Liver (tissue), 9 donors: ENCODE results near the gene ENTPD6. TPM values are rescaled to one million over a fixed set of nuclear protein-coding genes. Genes with fewer than 3 reads are reported as not detected.

Experiments
- DNase-seq: peaks from one replicate; pipeline ENCODE4 v3.0.0-alpha.2; 2017; ENCODE audit warnings: low spot score
- H3K27ac ChIP-seq, 2 donors: one replicate each; pipeline ENCODE4 v1.7.0; 2013; ENCODE audit warnings: inconsistent platforms in 2 of 2, low read length in 2 of 2, control low read depth in 1 of 2, low read depth in 1 of 2, mild to moderate bottlenecking in 1 of 2
- H3K27me3 ChIP-seq, 4 donors: one replicate each; pipeline versions ENCODE4 v1.6.1 to v1.7.0; 2013; ENCODE audit warnings: low read length in 3 of 4, inconsistent platforms in 1 of 4, mild to moderate bottlenecking in 1 of 4, moderate library complexity in 1 of 4; ENCODE audit not compliant: control insufficient read depth in 4 of 4, insufficient read depth in 4 of 4
- H3K36me3 ChIP-seq, 4 donors: one replicate each; pipeline versions ENCODE4 v1.6.1 to v1.7.0; 2013; ENCODE audit warnings: low read length in 3 of 4, mild to moderate bottlenecking in 3 of 4, low read depth in 1 of 4, moderate library complexity in 1 of 4; ENCODE audit not compliant: control insufficient read depth in 4 of 4, insufficient read depth in 3 of 4
- H3K4me1 ChIP-seq, 4 donors: one replicate each; pipeline versions ENCODE4 v1.6.1 to v1.7.0; 2013; ENCODE audit warnings: low read length in 3 of 4, mild to moderate bottlenecking in 3 of 4, moderate library complexity in 1 of 4; ENCODE audit not compliant: control insufficient read depth in 4 of 4, insufficient read depth in 4 of 4
- H3K4me3 ChIP-seq, 3 donors: one replicate each; pipeline versions ENCODE4 v1.6.1 to v1.7.0; 2013; ENCODE audit warnings: low read length in 3 of 3, control low read depth in 1 of 3, low read depth in 1 of 3, mild to moderate bottlenecking in 1 of 3
- H3K9ac ChIP-seq, 2 donors: one replicate each; pipeline ENCODE4 v1.7.0; 2013; ENCODE audit warnings: low read length in 2 of 2, mild to moderate bottlenecking in 2 of 2, moderate library complexity in 2 of 2, control low read depth in 1 of 2, low read depth in 1 of 2
- H3K9me3 ChIP-seq, 4 donors: one replicate each; pipeline versions ENCODE4 v1.6.1 to v1.7.0; 2013; ENCODE audit warnings: low read length in 3 of 4; ENCODE audit not compliant: control insufficient read depth in 4 of 4
- ATF3 ChIP-seq: IDR thresholded peaks from 2 replicates; pipeline ENCODE4 v1.6.1; 2016; ENCODE audit warnings: antibody characterized with exemption
- CTCF ChIP-seq: fragments of 150-350 bp; IDR thresholded peaks from 2 replicates; pipeline ENCODE4 v1.5.1; 2017; ENCODE audit warnings: improper control_type of control experiment, low read depth, low read length; ENCODE audit not compliant: missing input control
- EGR1 ChIP-seq, 2 donors: IDR thresholded peaks; 2 replicates each; pipeline ENCODE4 v1.6.1; 2016 to 2018; ENCODE audit warnings: antibody characterized with exemption in 2 of 2, low read depth in 2 of 2
- FOXA1 ChIP-seq: IDR thresholded peaks from 2 replicates; pipeline ENCODE4 v1.6.1; 2016; ENCODE audit warnings: antibody characterized with exemption
- FOXA2 ChIP-seq: IDR thresholded peaks from 2 replicates; pipeline ENCODE4 v1.6.1; 2016; ENCODE audit warnings: antibody characterized with exemption
- GABPA ChIP-seq, 2 donors: IDR thresholded peaks in 1 of 2; conservative IDR thresholded peaks in 1 of 2; 2 replicates each; pipeline ENCODE4 v1.6.1; 2016; ENCODE audit warnings: antibody characterized with exemption in 2 of 2, mild to moderate bottlenecking in 1 of 2, moderate library complexity in 1 of 2
- HNF4A ChIP-seq, 2 donors: conservative IDR thresholded peaks; 2 replicates each; pipeline ENCODE4 v1.6.1; 2016; ENCODE audit warnings: antibody characterized with exemption in 2 of 2, mild to moderate bottlenecking in 2 of 2
- HNF4G ChIP-seq: IDR thresholded peaks from 2 replicates; pipeline ENCODE4 v1.6.1; 2016; ENCODE audit warnings: antibody characterized with exemption
- JUND ChIP-seq, 2 donors: IDR thresholded peaks; 2 replicates each; pipeline ENCODE4 v1.6.1; 2016; ENCODE audit warnings: antibody characterized with exemption in 2 of 2
- NR2F2 ChIP-seq: IDR thresholded peaks from 2 replicates; pipeline ENCODE4 v1.6.1; 2016; ENCODE audit warnings: antibody characterized with exemption
- RAD21 ChIP-seq, 2 donors: IDR thresholded peaks; 2 replicates each; pipeline ENCODE4 v1.6.1; 2016; ENCODE audit warnings: antibody characterized with exemption in 2 of 2, mild to moderate bottlenecking in 2 of 2
- REST ChIP-seq: IDR thresholded peaks from 2 replicates; pipeline ENCODE4 v1.6.1; 2016; ENCODE audit warnings: antibody characterized with exemption, mild to moderate bottlenecking
- RXRA ChIP-seq, 2 donors: IDR thresholded peaks; 2 replicates each; pipeline ENCODE4 v1.6.1; 2017 to 2018; ENCODE audit warnings: antibody characterized with exemption in 2 of 2, mild to moderate bottlenecking in 1 of 2
- SP1 ChIP-seq: IDR thresholded peaks from 2 replicates; pipeline ENCODE4 v1.6.1; 2018; ENCODE audit warnings: antibody characterized with exemption, mild to moderate bottlenecking
- TAF1 ChIP-seq: conservative IDR thresholded peaks from 2 replicates; pipeline ENCODE4 v1.6.1; 2016; ENCODE audit warnings: antibody characterized with exemption, mild to moderate bottlenecking
- YY1 ChIP-seq: IDR thresholded peaks from 2 replicates; pipeline ENCODE4 v1.6.1; 2016; ENCODE audit warnings: antibody characterized with exemption, mild to moderate bottlenecking
- WGBS: extraction: QIAGEN DNeasy Blood & Tissue Kit; methylation state at CpG from one replicate; pipeline ENCODE4 v1.1.7; 2013; 5-methylcytosine and 5-hydroxymethylcytosine counted together
- polyA plus RNA-seq, 2 donors: library from polyadenylated mRNA; stranded (reverse) in 1 of 2; unstranded in 1 of 2; fragments of 200-250 nt in 1 of 2; fragments of >200 nt in 1 of 2; fragmentation: Nextera tagmentation in 1 of 2; extraction: Ambion mirVana in 1 of 2; gene quantifications; one replicate each; pipeline versions ENCODE4 v1.2.1 to v1.2.3, GENCODE V29; 2013 to 2015
- total RNA-seq, 2 donors: library from RNA; depleted of rRNA; stranded (reverse); fragments of >200 nt; gene quantifications; one replicate each; pipeline ENCODE4 v1.2.3, GENCODE V29; 2014
- TF ChIP-seq, protein P1 (sequence below): IDR thresholded peaks from 2 replicates; pipeline ENCODE4 v1.6.1; 2016; ENCODE audit warnings: antibody characterized with exemption
- TF ChIP-seq, protein P2 (sequence below): IDR thresholded peaks from 2 replicates; pipeline ENCODE4 v1.6.1; 2016; ENCODE audit warnings: antibody characterized with exemption
- donor health status: healthy.
- donor health status: healthy.
- donor health status: healthy.
- donor health status: healthy.
- donor health status: healthy.

Gene ENTPD6
- total and polyA plus RNA-seq, 4 donors: 14.9 to 29.9 (median 24.4) TPM

DNA sequence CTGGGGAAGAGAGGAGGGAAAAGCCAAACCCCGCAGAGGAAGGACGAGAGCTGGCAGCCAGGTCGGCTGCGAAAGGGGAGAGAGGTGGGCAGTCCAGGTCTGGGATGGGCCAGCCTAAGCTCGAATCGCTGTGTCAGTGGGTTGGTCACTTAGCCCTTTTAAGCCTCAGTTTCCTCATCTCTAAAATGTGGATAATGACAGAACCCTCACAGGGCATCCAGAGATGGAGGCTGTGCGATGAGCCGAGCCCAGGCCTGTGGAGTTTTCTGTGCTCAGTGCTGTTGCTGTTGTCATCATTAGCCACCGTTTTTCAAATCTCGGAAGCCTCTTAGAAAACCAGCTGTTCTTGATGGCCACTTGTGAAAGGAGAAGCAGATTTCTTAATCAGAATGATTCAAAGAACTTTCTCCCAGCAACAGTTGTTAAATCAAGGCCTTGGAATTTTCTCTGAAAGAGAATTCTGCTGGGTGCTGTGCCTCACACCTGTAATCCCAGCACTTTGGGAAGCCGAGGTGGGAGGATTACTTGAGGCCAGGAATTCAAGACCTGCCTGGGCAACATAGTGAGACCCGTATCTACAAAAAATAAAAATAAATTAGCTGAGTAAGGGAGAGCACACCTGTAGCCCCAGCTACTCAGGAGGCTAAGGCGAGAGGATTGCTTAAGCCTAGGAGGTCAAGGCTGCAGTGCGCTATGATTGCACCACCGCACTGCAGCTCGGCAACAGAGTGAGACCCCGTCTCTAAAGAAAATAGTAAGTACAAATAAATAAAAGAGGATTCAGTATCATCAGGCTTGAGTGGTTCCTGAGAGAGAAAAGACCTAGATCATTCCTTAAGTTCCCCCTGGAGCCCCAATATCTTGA lies 46.3 kb upstream of the ENTPD6 start:
- H3K27ac ChIP-seq: no peak overlapping the region
- 71% methylated on average over 17 of the region's 17 CpGs for WGBS
- H3K9ac ChIP-seq: no peak overlapping the region
- no peak for DNase-seq
- no peaks in the 10 kb centered on the region for H3K9me3 ChIP-seq
- TF ChIP-seq, protein P1, sequence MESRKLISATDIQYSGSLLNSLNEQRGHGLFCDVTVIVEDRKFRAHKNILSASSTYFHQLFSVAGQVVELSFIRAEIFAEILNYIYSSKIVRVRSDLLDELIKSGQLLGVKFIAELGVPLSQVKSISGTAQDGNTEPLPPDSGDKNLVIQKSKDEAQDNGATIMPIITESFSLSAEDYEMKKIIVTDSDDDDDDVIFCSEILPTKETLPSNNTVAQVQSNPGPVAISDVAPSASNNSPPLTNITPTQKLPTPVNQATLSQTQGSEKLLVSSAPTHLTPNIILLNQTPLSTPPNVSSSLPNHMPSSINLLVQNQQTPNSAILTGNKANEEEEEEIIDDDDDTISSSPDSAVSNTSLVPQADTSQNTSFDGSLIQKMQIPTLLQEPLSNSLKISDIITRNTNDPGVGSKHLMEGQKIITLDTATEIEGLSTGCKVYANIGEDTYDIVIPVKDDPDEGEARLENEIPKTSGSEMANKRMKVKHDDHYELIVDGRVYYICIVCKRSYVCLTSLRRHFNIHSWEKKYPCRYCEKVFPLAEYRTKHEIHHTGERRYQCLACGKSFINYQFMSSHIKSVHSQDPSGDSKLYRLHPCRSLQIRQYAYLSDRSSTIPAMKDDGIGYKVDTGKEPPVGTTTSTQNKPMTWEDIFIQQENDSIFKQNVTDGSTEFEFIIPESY: no peak
- TF ChIP-seq RXRA (IDR thresholded peaks at IDR 0.05) (no peak), JUND (IDR thresholded peaks at IDR 0.05) (no peak), EGR1 (IDR thresholded peaks at IDR 0.05; ENCODE audit: low read depth in 2 of 2) (no peak), REST (no peak), FOXA2 (no peak), HNF4A (conservative IDR thresholded peaks at IDR 0.05) (no peak), NR2F2 (no peak), RAD21 (IDR thresholded peaks at IDR 0.05) (no peak), ATF3 (no peak), YY1 (no peak), GABPA (IDR thresholded peaks at IDR 0.05 in 1 of 2, conservative IDR thresholded peaks at IDR 0.05 in 1 of 2) (no peak), FOXA1 (no peak), SP1 (no peak), HNF4G (no peak), TAF1 (no peak), CTCF (no peak)
- TF ChIP-seq, protein P2, sequence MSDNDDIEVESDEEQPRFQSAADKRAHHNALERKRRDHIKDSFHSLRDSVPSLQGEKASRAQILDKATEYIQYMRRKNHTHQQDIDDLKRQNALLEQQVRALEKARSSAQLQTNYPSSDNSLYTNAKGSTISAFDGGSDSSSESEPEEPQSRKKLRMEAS: no peak
- no peak overlapping the region for H3K4me3 ChIP-seq
- peaks cover 0 to 9% (median 2%) of the 10 kb centered on the region in 4 donors for H3K4me1 ChIP-seq
- no peaks in the 10 kb centered on the region for H3K36me3 ChIP-seq
- peaks cover 0 to 8% (median 7%) of the 10 kb centered on the region in 4 donors for H3K27me3 ChIP-seq
